Activated CD4-positive, alpha-beta T cell treated with anti-CD3 and anti-CD28 coated beads for 1 hour (primary cell): Measurements from ENCODE around the gene GARIN5A.
"Not testable (repeated sequence)": the region's sequence is repeated elsewhere in the genome, so short reads cannot be mapped to it uniquely, and the experiment has no call there.

Source experiments
- DNase-seq: peaks from one replicate; pipeline ENCODE4 v3.0.0-alpha.2; 2020

GARIN5A gene

DNA sequence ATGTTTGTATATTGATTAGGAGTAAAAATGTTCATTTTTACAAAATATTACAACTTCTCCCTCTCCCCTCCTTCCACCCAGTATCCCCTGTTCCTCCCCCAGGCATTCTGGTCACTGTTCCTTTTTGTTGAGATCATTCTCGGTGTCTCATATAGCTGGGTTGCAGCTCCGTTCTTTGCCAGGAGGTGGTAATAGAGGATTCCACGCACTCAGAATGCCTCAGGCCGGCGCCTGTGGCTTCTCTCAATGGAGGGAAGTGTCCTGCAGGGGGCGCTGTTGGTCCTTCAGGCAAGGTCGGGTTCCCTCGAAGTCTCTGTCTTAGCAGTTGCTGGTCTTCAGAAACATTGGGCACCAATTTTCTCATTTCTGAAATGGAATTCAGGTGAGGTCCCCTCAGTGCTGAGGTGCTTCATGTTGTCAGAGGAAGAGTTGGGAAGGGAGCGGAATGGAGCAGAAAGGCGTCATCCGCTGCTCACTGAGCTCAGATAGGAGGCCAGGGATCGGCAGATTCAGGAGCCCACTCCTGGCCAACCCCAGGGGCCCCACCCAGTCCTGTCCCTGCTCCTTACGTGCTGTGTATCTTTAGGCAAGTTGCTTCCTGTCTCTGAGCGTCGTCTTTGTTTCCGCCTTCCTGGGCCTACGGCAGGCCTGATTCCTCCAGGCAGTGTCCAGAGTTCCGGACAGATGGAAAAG, 10.3 kb upstream of the GARIN5A start:
- DNase-seq: no peak

DNA sequence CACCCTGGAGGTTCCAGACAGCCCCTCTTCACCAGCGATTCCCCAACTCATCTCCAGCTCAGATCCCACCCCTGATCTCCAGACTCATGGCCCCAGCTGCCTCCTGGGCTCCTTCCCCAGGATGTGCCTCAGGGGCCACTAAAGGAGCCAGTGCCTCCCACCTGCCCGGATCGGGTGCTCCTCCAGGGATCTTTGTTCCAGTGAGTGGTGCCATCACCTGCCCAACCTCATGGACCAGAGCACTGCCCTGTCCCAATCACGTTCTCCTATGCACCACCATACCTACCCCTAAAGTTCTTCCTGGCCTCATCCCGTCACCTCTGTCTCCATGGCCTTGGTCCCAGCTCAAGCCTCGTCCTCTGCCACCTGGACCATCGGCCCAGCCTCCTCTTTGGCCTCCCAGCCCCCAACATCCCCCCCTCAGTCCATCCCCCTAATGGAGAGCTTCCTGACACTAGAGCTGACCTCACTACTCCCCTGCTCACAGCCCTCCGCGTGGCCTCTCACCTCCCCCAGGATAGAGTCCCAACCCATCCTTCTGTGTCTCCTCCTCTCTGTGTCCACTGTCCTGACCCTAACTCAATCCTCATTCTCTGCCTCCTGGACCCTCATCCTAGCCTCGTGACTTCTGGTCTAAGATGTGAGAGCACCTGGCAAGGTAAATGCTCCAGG, 8.8 kb upstream of the GARIN5A start:
- no peak for DNase-seq

DNA sequence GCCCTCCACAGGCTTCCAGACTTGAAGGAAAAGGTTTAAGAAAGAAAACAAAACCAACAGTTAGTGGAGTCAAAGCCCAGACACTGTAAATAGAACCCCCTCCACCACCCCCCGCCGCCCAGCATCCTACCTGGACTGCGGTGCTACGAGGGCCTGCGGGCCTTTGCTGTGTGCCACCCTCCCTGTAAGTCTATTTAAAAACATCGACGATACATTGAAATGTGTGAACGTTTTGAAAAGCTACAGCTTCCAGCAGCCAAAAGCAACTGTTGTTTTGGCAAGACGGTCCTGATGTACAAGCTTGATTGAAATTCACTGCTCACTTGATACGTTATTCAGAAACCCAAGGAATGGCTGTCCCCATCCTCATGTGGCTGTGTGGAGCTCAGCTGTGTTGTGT, 6.3 kb upstream of the GARIN5A start:
- no peak for DNase-seq

DNA sequence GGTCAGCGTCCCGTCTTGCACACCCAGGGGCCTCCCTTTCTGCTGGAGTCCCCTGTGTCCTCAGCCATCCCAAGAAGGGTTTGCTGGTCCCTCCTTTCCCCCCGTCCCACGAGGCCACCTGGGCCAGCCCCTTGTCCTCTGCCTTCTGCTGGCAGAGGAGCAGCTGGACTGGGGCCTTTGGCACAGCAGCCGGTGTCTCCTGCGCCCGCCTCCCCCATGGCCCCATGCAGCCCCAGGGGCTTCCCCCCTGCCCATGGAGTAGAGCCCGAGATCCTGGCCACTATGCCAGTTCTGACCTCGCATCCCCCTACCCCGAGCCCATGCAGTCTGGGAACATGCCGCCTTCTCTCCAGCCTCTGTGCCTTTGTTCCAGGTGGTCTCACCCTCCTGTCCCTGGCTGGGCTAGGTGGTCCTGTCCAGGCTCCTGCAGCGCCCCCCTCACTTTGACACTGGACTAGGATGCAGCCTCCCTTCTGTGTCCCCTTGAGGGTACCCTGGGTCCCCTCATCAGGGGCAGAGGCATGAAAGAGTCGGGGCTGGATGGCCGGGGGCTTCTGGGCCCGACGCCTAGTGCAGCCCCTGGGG, 5.7 kb upstream of the GARIN5A start:
- DNase-seq: no peak

DNA sequence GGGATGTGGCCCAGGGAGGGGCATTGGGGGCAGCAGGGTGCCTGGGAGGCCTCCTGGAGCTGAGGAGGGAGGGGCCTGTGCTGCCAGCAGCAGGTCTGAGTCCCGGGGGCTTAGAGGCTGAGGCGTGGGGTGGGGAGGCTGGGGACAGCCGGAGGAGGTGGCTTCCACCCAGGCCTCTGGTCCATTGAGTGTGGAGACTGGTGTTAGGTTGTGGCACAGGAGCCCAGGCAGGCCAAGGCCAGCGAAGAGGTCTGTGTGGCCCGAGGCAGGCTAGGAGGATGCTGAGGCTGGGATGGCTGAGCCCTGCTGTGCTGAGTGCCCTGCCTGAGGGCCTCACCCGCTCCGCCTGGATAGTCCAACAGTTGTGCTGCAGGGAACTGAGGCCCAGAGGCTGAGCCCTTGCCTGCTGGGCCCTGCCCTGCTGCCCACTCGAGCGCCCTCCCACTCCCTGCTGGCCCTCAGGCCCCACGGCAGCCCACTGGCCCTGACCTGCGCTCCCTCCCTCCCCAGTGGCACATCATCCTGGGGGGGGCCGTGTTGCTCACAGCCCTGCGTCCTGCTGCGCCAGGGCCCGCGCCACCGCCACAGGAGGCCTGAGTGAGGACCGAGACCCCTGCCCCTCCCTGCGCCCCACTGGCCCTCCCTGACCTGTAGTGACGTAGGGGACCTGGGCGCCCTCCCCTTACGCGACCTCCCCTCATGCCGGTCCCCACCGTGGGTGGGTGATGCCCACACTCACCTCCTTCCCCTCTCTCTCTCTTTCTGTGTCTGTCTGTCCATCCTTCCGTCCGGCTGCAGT, 4.9 kb upstream of the GARIN5A start:
- no peak for DNase-seq

DNA sequence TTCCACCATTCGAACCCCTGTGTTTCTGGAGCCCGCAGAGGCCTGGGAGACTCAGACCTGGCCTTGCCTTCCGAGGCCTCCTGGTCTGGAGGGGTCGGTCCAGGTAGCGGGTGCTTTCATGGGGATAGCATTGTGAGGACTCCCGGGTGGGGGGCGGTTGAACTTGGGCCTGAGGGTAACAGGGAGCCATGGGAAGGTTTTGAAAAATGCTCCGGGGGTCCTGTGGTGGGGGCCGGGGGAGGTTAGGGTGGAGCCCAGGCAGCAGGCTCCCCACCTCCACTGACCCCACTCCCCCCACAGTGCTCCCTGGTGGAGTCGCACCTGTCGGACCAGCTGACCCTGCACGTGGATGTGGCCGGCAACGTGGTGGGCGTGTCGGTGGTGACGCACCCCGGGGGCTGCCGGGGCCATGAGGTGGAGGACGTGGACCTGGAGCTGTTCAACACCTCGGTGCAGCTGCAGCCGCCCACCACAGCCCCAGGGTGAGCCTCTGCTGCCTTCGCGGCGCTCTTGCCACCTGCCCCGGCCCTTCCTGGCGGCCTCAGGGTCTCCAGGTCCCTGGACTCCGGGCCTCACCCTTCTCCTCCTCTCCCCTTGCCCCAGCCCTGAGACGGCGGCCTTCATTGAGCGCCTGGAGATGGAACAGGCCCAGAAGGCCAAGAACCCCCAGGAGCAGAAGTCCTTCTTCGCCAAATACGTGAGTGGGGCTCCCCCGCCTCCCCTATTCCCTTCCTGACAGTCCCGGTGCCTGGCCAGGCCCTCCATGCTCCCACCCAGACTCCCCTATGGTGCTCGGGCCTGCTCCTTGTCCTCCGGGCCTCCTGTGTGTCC, 3.8 kb upstream of the GARIN5A start:
- no peak for DNase-seq

DNA sequence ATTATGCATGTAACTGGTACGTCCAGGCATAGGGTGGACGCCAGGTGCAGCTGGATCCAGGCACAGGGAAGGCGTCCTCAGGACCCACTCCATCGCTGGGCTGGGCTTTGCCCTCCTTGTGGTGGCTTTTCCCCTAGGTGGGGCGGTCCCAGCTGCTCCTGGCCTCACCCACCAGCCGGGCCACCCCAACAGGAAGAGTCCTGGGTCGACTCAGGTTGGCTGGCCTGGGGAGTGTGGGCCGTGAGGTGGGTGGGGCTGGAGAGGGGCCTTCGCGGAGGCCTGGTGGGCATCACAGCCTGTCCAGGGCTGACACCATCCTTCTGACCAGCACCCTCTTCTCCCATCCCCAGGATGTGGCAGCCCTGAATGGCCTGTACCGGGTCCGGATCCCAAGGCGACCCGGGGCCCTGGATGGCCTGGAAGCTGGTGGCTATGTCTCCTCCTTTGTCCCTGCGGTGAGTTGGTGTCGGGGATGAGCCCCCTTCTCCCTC, 3.2 kb upstream of the GARIN5A start:
- DNase-seq: no peak

DNA sequence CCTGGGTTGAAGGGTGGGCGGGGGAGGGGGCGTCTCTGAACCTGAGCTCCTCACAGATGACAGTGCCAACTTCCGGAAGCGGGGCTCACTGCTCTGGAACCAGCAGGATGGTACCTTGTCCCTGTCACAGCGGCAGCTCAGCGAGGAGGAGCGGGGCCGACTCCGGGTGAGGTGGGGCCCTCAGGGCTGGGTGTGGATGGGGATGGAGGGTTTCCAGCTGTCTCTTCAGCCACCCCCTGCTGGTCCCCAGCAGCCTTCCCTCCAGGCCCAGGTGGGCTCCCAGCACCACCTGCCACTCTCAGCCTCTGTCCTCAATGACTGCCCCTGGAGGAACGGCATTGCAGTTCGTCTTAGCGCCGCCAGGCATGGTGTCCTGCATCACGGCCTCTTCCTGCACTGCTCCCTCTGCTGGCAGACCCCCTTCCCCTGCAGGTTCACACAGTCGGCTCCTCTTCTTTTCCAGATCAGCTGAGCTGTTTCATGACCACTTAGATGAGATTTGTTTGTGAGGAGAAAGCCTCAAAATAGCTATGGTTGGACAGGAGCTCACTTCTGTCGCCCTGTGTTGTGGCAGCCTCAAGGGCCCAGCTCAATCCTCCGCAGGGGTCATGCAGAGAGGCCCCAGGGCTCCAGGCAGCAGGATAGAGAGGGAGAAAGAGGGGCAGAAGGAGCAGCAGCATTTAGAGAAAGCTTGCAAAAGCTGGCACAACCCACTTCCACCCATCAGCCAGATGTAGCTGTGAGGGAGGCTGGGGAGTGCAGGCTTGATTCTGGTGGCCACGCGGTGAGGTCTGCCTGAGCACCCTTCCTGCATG, 2.5 kb upstream of the GARIN5A start:
- DNase-seq: no peak

DNA sequence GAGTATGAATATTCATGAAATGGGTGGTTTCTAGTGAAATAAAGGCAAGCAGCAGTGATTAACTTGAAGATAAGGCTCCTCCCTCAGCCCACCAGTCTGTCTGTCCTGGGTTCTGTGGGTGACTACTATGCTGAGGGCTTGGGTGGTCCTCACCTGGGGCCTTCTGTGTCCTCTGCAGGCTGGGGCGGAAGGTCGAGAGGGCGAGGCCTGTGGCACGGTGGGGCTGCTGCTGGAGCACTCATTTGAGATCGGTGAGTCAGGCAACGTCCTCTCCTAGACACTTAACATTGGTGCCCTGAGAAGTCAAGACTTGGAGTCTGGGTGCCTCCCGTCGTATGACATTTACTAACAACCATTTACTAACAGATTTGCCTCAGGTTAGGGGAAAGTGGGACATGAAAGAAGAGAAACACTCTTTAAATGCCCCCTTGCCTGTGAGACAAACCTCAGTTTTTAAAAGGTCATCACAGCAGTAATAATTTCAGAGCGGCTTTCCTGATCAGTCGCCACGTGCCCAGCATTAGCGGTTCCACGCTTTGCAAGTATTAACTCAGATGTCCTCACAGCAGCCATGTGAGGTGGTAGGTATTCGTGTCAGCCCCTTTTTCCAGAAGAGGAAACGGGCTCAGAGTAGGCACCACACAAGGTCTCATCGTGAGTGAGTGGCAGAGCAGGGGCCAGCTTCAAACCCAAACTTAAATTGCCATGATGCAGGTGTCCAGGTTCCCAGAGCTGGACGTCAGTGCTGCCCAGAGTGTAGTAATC, 1.3 kb upstream of the GARIN5A start:
- DNase-seq: no peak

DNA sequence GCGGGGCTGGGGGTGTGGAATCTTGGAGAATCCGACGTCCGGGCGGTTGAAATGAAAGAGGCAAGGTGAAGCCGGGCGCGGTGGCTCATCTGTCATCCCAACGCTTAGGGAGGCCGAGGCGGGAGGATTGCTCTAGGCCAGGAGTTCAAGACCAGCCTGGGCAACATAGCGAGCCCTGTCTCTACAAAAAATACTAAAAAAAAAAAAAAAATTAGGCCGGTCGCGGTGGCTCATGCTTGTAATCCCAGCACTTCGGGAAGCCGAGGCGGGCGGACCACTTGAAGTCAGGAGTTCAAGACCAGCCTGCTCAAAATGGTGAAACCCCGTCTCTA, 225 bp upstream of the GARIN5A start:
- no peak for DNase-seq

DNA sequence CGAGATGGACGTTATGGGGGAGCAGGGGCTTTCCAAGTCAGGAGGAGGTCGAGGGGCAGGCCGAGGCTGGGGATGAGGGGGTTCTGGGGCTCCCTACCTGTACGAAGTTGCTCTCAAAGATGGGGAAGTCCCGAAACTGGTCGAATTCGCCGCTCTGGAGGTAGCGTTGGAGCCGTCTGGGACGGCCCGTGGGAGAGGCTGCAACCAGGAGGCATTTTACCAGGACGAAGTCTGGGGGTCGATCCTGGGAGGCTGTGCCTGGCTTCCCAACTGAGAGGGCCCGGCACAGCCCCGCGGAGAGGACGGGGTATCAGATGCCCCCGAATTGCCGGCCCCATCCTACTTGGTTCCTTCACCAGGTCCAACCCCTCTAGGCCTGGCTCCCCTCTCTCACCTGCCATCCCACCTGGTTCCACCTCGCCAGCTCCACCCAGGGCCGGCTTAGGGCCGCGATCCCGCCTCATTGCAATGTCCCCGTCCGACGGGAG, 868 bp downstream of the GARIN5A start:
- no peak for DNase-seq

DNA sequence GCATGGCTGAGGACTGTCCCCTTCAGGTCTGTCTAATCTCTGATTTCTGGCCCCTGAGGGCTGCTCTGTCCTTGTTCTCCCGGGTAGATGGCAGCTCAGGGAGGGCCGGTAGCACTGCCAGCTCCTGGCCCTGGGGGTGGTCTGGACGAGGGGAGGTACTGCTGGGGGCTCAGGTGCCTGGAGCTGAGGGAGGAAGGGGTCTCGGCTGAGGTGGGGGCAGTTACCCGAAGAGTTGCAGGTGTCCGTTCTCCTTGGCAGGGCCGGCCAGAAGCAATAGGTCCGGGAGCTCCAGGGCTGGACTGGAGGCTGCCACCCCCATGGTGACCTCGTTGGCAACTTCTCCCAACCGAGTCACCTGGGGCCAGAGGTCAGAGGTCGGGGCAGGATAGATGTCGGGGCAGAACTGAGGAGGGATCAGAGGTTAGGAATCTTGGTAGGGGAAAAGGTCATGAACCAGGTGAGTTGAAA, 1.5 kb downstream of the GARIN5A start:
- DNase-seq: no peak

DNA sequence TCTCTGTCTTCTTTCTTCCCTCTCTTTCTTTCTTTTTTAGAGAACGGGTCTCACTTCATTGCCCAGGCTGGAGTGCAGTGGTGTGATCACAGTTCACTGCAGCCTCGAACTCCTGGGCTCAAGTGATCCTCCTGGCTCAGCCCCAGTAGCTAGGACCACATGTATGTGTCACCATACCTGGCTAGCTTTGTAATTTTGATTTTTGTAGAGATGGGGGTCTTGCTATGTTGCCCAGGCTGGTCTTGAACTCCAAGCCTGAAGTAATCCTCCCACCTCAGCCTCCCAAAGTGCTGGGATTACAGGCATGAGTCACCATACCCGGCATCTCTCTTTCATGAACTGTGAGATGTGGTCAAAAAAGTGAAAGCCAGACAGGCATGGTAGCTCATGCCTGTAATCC, 3.3 kb downstream of the GARIN5A start:
- DNase-seq: not testable (repeated sequence)

DNA sequence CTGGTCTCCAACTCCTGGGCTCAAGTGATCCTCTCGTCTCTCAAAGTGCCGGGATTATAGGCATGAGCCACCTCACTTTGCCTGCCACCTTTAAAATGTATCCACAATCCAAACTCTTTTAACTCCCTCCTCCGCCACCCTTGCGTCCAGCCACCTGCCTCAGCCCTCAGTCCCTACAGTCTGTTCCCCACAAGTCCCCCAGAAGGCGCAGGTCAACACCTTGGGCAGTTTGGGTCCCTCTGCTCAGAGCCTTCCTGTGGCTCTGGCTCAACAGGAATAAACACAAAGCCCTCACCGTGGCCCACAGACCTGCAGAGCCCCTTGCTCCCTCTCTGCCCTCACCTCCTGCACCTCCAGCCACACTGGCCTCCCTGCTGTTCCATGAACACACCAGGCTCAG, 7.8 kb downstream of the GARIN5A start:
- DNase-seq: no peak

DNA sequence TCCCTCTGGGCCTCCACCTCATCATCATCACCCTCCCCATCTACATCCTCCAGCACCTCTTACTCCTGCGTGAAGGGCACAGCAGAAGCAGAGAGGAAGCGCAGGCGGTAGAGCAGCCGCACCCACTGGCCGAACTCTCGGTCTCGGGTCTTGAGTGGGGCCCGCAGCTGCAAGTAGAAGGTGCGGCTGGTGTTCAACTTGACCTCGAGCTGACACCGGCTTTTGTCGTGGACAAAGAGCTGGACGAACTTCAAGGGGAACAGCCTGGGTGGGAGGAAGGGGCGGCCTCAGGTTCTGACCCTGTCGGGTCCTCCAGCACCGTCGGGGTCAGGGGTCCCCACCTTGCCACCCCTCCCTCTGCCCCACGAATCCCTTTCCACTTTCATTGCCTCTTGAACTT, 9.1 kb downstream of the GARIN5A start:
- no peak for DNase-seq

DNA sequence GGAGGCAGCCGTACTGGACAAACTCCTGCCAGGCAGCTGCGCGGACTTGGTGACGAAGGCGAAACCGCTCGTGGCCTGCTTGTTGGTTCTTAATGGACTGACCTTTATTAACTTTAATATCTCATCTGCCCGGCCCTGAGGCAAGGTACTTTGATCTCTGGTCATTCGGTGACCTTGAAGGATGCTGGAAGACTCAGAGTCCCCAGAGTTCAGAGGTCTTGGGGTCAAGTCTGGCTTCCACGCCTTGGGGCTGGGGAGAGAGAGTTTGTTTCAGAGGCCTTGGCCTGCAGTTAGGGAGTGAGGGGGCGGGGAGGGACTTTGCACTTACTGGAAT, 10.0 kb downstream of the GARIN5A start:
- no peak for DNase-seq

DNA sequence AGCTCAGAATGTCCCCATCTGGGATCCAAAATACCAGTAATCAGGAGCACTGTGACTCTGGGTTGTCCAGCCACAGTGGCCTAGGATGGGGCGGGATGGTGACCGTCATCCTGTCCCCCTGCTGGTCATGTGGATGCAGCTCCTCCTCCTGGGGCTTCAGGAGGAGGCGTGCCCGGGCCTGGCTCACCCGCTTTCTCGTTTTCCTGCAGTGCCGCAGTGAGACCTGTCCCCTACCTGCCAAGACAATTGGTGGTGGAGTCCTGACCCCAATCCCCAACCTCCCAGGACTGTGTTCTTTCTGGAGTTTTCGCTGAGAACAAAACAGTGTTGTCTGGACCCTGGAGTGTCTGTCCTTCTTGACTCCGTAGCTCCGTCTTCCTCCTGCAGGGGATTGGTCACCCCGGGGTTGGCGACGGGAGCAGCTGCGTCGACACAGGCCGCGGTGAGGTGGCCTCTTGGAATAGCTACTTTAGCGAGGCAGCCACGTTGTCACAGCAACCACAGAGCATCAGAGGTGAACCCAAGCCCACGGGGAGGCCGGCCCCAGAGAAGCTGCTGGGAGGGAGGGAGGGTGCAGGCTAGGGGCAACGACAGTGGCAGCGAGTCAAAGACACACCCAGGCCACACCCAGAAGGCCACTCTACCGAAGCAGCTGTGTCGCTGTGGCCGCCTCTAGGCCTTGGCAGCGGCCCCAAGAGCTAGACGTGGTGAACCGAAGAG, 10.5 kb downstream of the GARIN5A start:
- DNase-seq: no peak

DNA sequence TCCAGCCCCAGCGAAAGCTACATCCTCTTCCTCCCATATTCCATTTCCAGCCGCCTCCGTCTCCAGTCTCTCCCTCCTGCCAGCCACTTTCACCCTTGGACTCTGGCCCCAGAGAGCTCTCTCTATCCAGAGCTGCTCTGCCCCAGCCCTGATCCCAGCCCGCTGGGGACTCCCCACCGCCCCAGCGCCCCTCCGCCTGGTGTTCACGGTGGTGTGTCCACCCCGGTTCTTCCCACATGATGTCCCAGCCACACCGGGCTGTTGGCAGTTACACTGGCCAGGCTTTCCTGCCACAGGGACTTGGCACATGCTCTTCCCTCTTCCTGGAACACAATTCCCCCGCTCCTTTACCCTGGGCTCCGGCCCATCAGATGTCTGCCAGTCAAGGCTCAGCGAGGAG, 11.6 kb downstream of the GARIN5A start:
- no peak for DNase-seq

DNA sequence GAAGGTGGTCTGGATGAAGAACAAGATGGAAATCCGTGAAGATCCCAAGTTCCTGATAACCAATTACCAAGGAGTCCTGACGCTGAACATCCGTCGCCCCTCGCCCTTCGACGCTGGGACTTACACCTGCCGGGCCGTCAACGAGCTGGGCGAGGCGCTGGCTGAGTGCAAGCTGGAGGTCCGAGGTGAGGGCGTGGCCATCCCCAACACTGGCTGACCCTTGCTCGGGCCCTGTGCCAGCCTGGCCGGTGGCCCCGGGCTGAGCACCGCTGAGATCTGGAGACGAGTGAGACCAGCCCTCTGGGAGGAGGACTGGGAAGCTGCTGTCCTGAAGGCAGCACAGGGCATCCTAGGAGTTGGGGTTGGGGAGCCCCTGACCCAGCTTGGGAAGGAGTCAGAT, 12.3 kb downstream of the GARIN5A start:
- DNase-seq: no peak

DNA sequence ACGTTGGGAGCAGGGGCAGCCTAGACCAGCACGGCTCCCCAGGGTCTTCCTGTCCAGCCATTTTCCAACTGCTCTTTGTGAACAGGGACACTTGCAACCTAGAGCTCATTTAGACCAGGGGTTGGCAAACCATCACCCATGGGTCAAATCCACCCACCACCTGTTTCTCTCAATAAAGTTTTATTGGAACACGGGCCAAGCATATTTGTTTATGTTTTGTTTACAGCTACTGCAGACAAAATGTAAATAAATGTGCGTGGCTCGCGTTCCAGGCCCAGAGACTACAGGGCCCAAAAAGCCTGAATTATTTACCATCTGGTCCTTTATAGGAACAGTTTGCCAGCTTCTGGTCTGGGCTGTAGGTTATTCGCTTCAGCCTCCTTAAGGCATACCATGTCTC, 13.7 kb downstream of the GARIN5A start:
- DNase-seq: no peak
